PC-9 (cell line): Measurements from ENCODE around the gene NRARP. TPM values are rescaled to one million over a fixed set of nuclear protein-coding genes. Genes with fewer than 3 reads are reported as not detected.
"Not testable (repeated sequence)": the region's sequence is repeated elsewhere in the genome, so short reads cannot be mapped to it uniquely, and the experiment has no call there.

Source experiments
- BruUV-seq: library from RNA; stranded (reverse); fragments of 400-500 nt; replicated peaks from 2 replicates; lab custom pipeline; 2021; lab: Mats Ljungman, UMichigan
- CTCF ChIA-PET: fragments of 300-600 bp; sonication (Branson Sonifier 250); formaldehyde crosslinking; loops from one replicate; lab custom pipeline; 2022; ENCODE audit warnings: antibody characterized with exemption; lab: Charles Lee
- POLR2A ChIA-PET: fragments of 300-600 bp; sonication (Branson Sonifier 250); formaldehyde crosslinking; loops from one replicate; lab custom pipeline; 2022; ENCODE audit warnings: antibody characterized with exemption; ENCODE audit not compliant: unreplicated experiment; lab: Charles Lee
- DNase-seq, 2 experiments: peaks; one replicate each; pipeline versions ENCODE4 v3.0.0 to v3.0.0-alpha.2; 2015 to 2022; ENCODE audit warnings: mixed read lengths in 1 of 2
- H2AFZ ChIP-seq: fragments of 200-600 bp; sonication (generic); 2 replicates; pipeline ENCODE4 v1.8.1; 2017; ENCODE audit warnings: antibody characterized with exemption
- H3F3A ChIP-seq: fragments of 200-600 bp; sonication (generic); 2 replicates; pipeline ENCODE4 v1.8.1; 2017; ENCODE audit warnings: antibody characterized with exemption, mild to moderate bottlenecking, low read depth; ENCODE audit not compliant: insufficient read depth
- H3K27ac ChIP-seq: fragments of 200-600 bp; sonication (generic); 2 replicates; pipeline ENCODE4 v1.6.1; 2016; ENCODE audit warnings: mixed run types
- H3K27me3 ChIP-seq: fragments of 200-600 bp; sonication (generic); 2 replicates; pipeline ENCODE4 v1.6.1; 2016; ENCODE audit warnings: low read depth, mixed run types; ENCODE audit not compliant: insufficient read depth
- H3K36me3 ChIP-seq: fragments of 200-600 bp; sonication (generic); 2 replicates; pipeline ENCODE4 v1.6.1; 2016; ENCODE audit warnings: low read depth, mixed run types
- H3K4me1 ChIP-seq: fragments of 200-600 bp; sonication (generic); replicated peaks from 2 replicates; pipeline ENCODE4 v1.6.1; 2016; ENCODE audit warnings: mixed run types; ENCODE audit not compliant: insufficient read depth
- H3K4me2 ChIP-seq: fragments of 200-600 bp; sonication (generic); 2 replicates; pipeline ENCODE4 v1.6.1; 2017; ENCODE audit warnings: mixed run types
- H3K4me3 ChIP-seq: fragments of 200-600 bp; sonication (generic); 2 replicates; pipeline ENCODE4 v1.6.1; 2016; ENCODE audit warnings: mixed run types
- H3K79me2 ChIP-seq: fragments of 200-600 bp; sonication (generic); 2 replicates; pipeline ENCODE4 v1.6.1; 2017; ENCODE audit warnings: low read depth, mixed run types
- H3K9me2 ChIP-seq: fragments of 200-600 bp; sonication (generic); 2 replicates; pipeline ENCODE4 v1.8.1; 2017; ENCODE audit warnings: mild to moderate bottlenecking; ENCODE audit not compliant: insufficient read depth
- H3K9me3 ChIP-seq: fragments of 200-600 bp; sonication (generic); 2 replicates; pipeline ENCODE4 v1.8.1; 2016; ENCODE audit warnings: low read depth; ENCODE audit not compliant: insufficient read depth
- H4K20me1 ChIP-seq: fragments of 200-600 bp; sonication (generic); 2 replicates; pipeline ENCODE4 v1.8.1; 2017; ENCODE audit not compliant: insufficient read depth
- EZH2 ChIP-seq: fragments of 200-600 bp; sonication (generic); IDR thresholded peaks from 2 replicates; pipeline ENCODE4 v1.8.0; 2017; ENCODE audit warnings: antibody characterized with exemption, low read depth
- intact Hi-C: fragments of 100-400 bp; cut with micrococcal nuclease; formaldehyde crosslinking; loops from one replicate; pipeline ENCODE4 v1.10.0; 2022; ENCODE audit not compliant: unreplicated experiment
- total RNA-seq: library from RNA; stranded (reverse); gene quantifications from 2 replicates; pipeline ENCODE4 v1.2.3, GENCODE V29; 2021
- TF ChIP-seq, protein P1 (sequence below): fragments of 200-600 bp; sonication (generic); conservative IDR thresholded peaks from 2 replicates; pipeline ENCODE4 v1.6.1; 2017; ENCODE audit warnings: mixed run types, antibody characterized with exemption, mild to moderate bottlenecking, moderate library complexity

Gene NRARP
- total RNA-seq, 1 experiment from 2014 or later, result 20.6 TPM

DNA sequence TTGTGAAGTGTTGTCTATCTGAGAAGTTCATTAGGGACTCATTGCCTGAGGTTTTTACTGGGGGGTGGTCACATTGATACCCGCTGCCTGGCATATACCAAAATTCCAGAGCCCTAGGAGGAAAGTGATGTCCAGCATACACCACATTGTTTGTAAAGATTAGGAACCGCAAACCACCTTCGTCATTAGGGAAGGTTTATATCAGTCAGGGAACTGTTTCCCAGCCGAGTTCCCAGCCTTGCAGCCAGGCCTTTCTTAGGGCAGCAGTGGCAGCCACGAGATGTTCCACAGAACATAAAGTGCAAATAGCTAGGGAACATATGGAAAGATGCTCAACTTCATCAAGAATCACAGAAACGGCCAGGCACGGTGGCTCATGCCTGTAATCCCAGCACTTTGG, 40.4 kb upstream of the NRARP start:
- intact Hi-C loops, result no loop called here
- DNase-seq, result no peak

DNA sequence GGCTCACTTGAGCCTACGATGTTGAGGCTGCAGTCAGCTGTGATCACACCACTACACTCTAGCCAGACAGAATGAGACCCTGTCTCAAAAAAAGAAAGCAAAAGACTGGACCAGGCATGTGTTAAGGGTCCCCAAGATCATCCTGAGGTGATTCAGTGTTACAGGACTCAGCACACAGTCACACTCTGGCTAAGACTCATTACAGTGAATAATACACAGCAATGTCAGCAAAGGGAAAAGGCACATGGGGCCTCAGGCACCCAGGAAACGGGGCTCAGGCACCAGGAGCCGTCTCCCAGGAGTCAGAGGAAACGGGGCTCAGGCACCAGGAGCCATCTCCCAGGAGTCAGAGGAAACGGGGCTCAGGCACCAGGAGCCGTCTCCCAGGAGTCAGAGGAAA, 39.2 kb upstream of the NRARP start:
- no peaks in the 10 kb centered on the region for H3K36me3 ChIP-seq
- no peaks in the 10 kb centered on the region for H3F3A ChIP-seq
- ChIA-PET POLR2A (no interaction called here), CTCF (no interaction called here)
- no peak overlapping the region for H3K4me3 ChIP-seq
- no peak overlapping the region for H3K27ac ChIP-seq
- intact Hi-C loops, result no loop called here
- H3K4me2 ChIP-seq, result no peak overlapping the region
- H3K9me2 ChIP-seq, result no peaks in the 10 kb centered on the region
- H3K79me2 ChIP-seq, result no peaks in the 10 kb centered on the region
- peaks cover 54% of the 10 kb centered on the region for H3K27me3 ChIP-seq
- no peaks in the 10 kb centered on the region for H3K4me1 ChIP-seq
- TF ChIP-seq, protein P1, sequence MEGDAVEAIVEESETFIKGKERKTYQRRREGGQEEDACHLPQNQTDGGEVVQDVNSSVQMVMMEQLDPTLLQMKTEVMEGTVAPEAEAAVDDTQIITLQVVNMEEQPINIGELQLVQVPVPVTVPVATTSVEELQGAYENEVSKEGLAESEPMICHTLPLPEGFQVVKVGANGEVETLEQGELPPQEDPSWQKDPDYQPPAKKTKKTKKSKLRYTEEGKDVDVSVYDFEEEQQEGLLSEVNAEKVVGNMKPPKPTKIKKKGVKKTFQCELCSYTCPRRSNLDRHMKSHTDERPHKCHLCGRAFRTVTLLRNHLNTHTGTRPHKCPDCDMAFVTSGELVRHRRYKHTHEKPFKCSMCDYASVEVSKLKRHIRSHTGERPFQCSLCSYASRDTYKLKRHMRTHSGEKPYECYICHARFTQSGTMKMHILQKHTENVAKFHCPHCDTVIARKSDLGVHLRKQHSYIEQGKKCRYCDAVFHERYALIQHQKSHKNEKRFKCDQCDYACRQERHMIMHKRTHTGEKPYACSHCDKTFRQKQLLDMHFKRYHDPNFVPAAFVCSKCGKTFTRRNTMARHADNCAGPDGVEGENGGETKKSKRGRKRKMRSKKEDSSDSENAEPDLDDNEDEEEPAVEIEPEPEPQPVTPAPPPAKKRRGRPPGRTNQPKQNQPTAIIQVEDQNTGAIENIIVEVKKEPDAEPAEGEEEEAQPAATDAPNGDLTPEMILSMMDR, result no peak
- TF ChIP-seq EZH2, result no peak
- BruUV-seq, result no TSS peak
- H3K9me3 ChIP-seq, result peaks cover under 1% of the 10 kb centered on the region; the same call in 1 of the 2 replicates
- no peak overlapping the region for H2AFZ ChIP-seq
- no peaks in the 10 kb centered on the region; the same call in 1 of the 2 replicates for H4K20me1 ChIP-seq
- no peak for DNase-seq

More for the DNA sequence above, 40.4 kb upstream of the NRARP start:
- no TSS peak for BruUV-seq
- H3K27me3 ChIP-seq, result peaks cover 59% of the 10 kb centered on the region
- no peak overlapping the region for H3K27ac ChIP-seq
- CTCF ChIA-PET, result no interaction called here
- no peak overlapping the region for H3K4me3 ChIP-seq
- no peaks in the 10 kb centered on the region for H3F3A ChIP-seq
- no peaks in the 10 kb centered on the region for H3K79me2 ChIP-seq
- no peaks in the 10 kb centered on the region; the same call in 1 of the 2 replicates for H4K20me1 ChIP-seq
- H3K9me3 ChIP-seq, result peaks cover 9% of the 10 kb centered on the region; the same call in 1 of the 2 replicates
- no peaks in the 10 kb centered on the region for H3K9me2 ChIP-seq
- TF ChIP-seq, protein P1, result no peak
- TF ChIP-seq EZH2, result no peak
- no peaks in the 10 kb centered on the region for H3K36me3 ChIP-seq
- no peak overlapping the region for H3K4me2 ChIP-seq
- POLR2A ChIA-PET, result no interaction called here
- no peaks in the 10 kb centered on the region for H3K4me1 ChIP-seq
- H2AFZ ChIP-seq, result no peak overlapping the region

DNA sequence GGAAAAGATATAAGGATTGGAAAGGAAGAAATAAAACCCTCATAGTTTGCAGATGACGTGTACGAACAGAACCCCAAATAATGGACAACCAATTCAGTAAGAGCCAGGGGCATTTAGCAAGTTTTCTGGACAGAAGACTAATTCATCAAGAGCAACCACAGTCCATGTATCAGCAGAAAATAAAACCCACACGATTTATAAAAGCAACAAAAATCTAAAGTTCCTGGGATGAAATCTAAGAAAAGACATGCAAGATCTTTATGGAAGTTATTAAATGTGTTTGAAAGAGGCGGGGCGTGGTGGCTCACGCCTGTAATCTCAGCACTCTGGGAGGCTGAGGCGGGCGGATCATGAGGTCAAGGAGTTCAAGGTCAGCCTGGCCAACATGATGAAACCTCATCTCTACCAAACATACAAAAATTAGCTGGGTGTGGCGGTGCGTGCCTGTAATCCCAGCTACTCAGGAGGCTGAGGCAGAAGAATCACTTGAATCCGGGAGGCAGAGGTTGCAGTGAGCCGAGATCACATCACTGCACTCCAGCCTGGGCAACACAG, 37.9 kb upstream of the NRARP start:
- H3K4me1 ChIP-seq, POLR2A ChIA-PET, BruUV-seq, H3K4me2 ChIP-seq, H2AFZ ChIP-seq, intact Hi-C loops, H3K79me2 ChIP-seq, H3F3A ChIP-seq, H3K9me2 ChIP-seq, H3K9me3 ChIP-seq, H3K4me3 ChIP-seq, H3K36me3 ChIP-seq, H4K20me1 ChIP-seq, CTCF ChIA-PET, DNase-seq, H3K27ac ChIP-seq: not testable (repeated sequence)
- H3K27me3 ChIP-seq, result peaks cover 55% of the 10 kb centered on the region
